HEK293T (cell line): ENCODE results near the gene PPM1L.

Experiments
- ELF4 ChIP-seq: fragments of 450-650 bp; IDR thresholded peaks from 2 replicates; pipeline ENCODE4 v1.6.1; 2017; ENCODE audit warnings: antibody characterized with exemption
- FOXA1 ChIP-seq: fragments of 450-650 bp; IDR thresholded peaks from 2 replicates; pipeline ENCODE4 v1.6.1; 2016; ENCODE audit warnings: mild to moderate bottlenecking
- LEF1 ChIP-seq: fragments of 450-650 bp; IDR thresholded peaks from 2 replicates; pipeline ENCODE4 v1.6.1; 2017; ENCODE audit warnings: mild to moderate bottlenecking, borderline replicate concordance
- SP1 ChIP-seq: fragments of 450-650 bp; IDR thresholded peaks from 2 replicates; pipeline ENCODE4 v1.6.1; 2017

DNA sequence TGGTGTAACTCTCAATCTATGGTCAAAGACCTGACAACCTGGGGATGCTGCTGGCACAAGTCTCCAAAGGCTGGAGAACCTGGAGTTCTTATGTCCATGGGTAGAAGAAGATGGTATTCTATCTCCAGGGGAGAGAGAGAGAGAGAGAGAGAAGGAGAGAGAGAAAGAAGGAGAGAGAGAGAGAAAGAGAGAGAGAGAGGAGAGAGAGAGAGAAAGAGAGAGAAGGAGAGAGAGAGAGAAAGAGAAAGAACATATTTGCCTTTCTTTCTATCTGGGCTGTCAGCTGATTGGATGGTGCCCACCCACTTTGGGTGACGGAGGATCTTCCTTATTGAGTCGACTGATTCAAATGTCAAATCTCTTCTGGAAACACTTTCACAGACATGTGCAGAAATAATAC, 84.6 kb downstream of the PPM1L start:
- TF ChIP-seq SP1, result no peak
- TF ChIP-seq LEF1, result no peak
- TF ChIP-seq ELF4, result no peak
- no peak for TF ChIP-seq FOXA1
